ENCODE measurements around the gene R3HDM2.
"Not testable (repeated sequence)": the region's sequence is repeated elsewhere in the genome, so short reads cannot be mapped to it uniquely, and the experiment has no call there.

R3HDM2 gene

GRCh38 chr12:57419495-57419894 lies 11.3 kb downstream of the R3HDM2 start:
- DNase-seq: no peak

- DNase-seq: peak; percentile 52
Observed at GRCh38 chr12:57418255-57418654, 12.6 kb downstream of the R3HDM2 start.

GRCh38 chr12:57416039-57416996 lies 14.5 kb downstream of the R3HDM2 start:
- no peak for DNase-seq

- no peak for DNase-seq
Observed at GRCh38 chr12:57415088-57415487, 15.8 kb downstream of the R3HDM2 start.

- not testable (repeated sequence) for DNase-seq
Observed at GRCh38 chr12:57414160-57414559, 16.7 kb downstream of the R3HDM2 start.

GRCh38 chr12:57410534-57410933 lies 20.3 kb downstream of the R3HDM2 start:
- no peak for DNase-seq

- DNase-seq: no peak
Observed at GRCh38 chr12:57404966-57405640, 25.7 kb downstream of the R3HDM2 start.

GRCh38 chr12:57402156-57402555 lies 28.7 kb downstream of the R3HDM2 start:
- not testable (repeated sequence) for DNase-seq

- no peak for DNase-seq
Observed at GRCh38 chr12:57401165-57401564, 29.7 kb downstream of the R3HDM2 start.

- not testable (repeated sequence) for DNase-seq
Observed at GRCh38 chr12:57399718-57400463, 31.0 kb downstream of the R3HDM2 start.

- no peak for DNase-seq
Observed at GRCh38 chr12:57397441-57397840, 33.4 kb downstream of the R3HDM2 start.

- DNase-seq: no peak
Observed at GRCh38 chr12:57395121-57395520, 35.7 kb downstream of the R3HDM2 start.

- DNase-seq: no peak
Observed at GRCh38 chr12:57390174-57390573, 40.7 kb downstream of the R3HDM2 start.

- DNase-seq: no peak
Observed at GRCh38 chr12:57389033-57389432, 41.8 kb downstream of the R3HDM2 start.

- no peak for DNase-seq
Observed at GRCh38 chr12:57388425-57388824, 42.4 kb downstream of the R3HDM2 start.

GRCh38 chr12:57386187-57386720 lies 44.6 kb downstream of the R3HDM2 start:
- no peak for DNase-seq

GRCh38 chr12:57385586-57385985 lies 45.3 kb downstream of the R3HDM2 start:
- no peak for DNase-seq

- DNase-seq: no peak
Observed at GRCh38 chr12:57384478-57384877, 46.4 kb downstream of the R3HDM2 start.

GRCh38 chr12:57381693-57382220 lies 49.1 kb downstream of the R3HDM2 start:
- DNase-seq: no peak

GRCh38 chr12:57380300-57380699 lies 50.5 kb downstream of the R3HDM2 start:
- no peak for DNase-seq

GRCh38 chr12:57377103-57377840 lies 53.6 kb downstream of the R3HDM2 start:
- DNase-seq: no peak

GRCh38 chr12:57372233-57372632 lies 58.6 kb downstream of the R3HDM2 start:
- no peak for DNase-seq

Data from midbrain (tissue), 1 donor.